H1 (cell line): ENCODE measurements around the gene NFIA. TPM values are rescaled to one million over a fixed set of nuclear protein-coding genes. Genes with fewer than 3 reads are reported as not detected.

Experiments
- CTCF ChIA-PET: fragments of 300-600 bp; sonication (Branson Sonifier 250); formaldehyde crosslinking; loops from one replicate; lab custom pipeline; 2021; ENCODE audit not compliant: partially characterized antibody; lab: Charles Lee
- POLR2A ChIA-PET: fragments of 300-600 bp; sonication (Branson Sonifier 250); formaldehyde crosslinking; loops from one replicate; lab custom pipeline; 2021; ENCODE audit warnings: inconsistent platforms; ENCODE audit not compliant: partially characterized antibody; lab: Charles Lee
- DNase-seq, 2 experiments: peaks; one replicate each; pipeline versions ENCODE4 v3.0.0 to v3.0.0-alpha.2; 2010 to 2022; ENCODE audit warnings: low spot score in 2 of 2, low read depth in 1 of 2, mixed read lengths in 1 of 2
- FAIRE-seq: peaks from 2 replicates; lab custom pipeline; 2011; peaks lifted over from hg19 to GRCh38; lab: Jason Lieb, UNC
- H2AFZ ChIP-seq: 2 replicates; pipeline ENCODE4 v1.8.1; 2012; ENCODE audit warnings: low read length, inconsistent platforms
- H2AK5ac ChIP-seq: 2 replicates; pipeline ENCODE4 v1.6.1; 2013; ENCODE audit warnings: low read depth, low read length
- H2BK120ac ChIP-seq: replicated peaks from 2 replicates; pipeline ENCODE3; 2013; ENCODE audit warnings: low read depth, low read length, inconsistent platforms
- H2BK12ac ChIP-seq: 2 replicates; pipeline ENCODE4 v1.6.1; 2013; ENCODE audit warnings: low read depth, low read length
- H2BK15ac ChIP-seq: 2 replicates; pipeline ENCODE4 v1.6.1; 2013; ENCODE audit warnings: low read length
- H2BK20ac ChIP-seq: 2 replicates; pipeline ENCODE4 v1.6.1; 2013; ENCODE audit warnings: low read length
- H2BK5ac ChIP-seq: 2 replicates; pipeline ENCODE4 v1.6.1; 2013; ENCODE audit warnings: low read depth, low read length
- H3K14ac ChIP-seq: 2 replicates; pipeline ENCODE4 v1.6.1; 2013; ENCODE audit warnings: inconsistent platforms; ENCODE audit not compliant: insufficient read length
- H3K18ac ChIP-seq: 2 replicates; pipeline ENCODE4 v1.6.1; 2013; ENCODE audit warnings: low read length; ENCODE audit errors: extremely low read depth
- H3K23ac ChIP-seq: 2 replicates; pipeline ENCODE4 v1.6.1; 2013; ENCODE audit warnings: inconsistent platforms; ENCODE audit not compliant: insufficient read length
- H3K23me2 ChIP-seq: 2 replicates; pipeline ENCODE4 v1.6.1; 2013; ENCODE audit warnings: low read depth, low read length
- H3K27ac ChIP-seq: 2 replicates; pipeline ENCODE4 v1.6.1; 2011; ENCODE audit warnings: low read depth, low read length, inconsistent platforms
- H3K27me3 ChIP-seq, 4 experiments: replicated peaks in 1 of 4; 1 replicate in 1 of 4; 2 replicates in 3 of 4; pipeline versions ENCODE4 v1.6.1 to v1.8.1; 2011 to 2013; ENCODE audit warnings: low read length in 3 of 4, mild to moderate bottlenecking in 3 of 4, inconsistent platforms in 2 of 4, mixed read lengths in 2 of 4, moderate library complexity in 1 of 4; ENCODE audit not compliant: control insufficient read depth in 3 of 4, insufficient read depth in 3 of 4; ENCODE audit errors: extremely low read depth in 1 of 4
- H3K36me3 ChIP-seq, 4 experiments: 2 replicates each; pipeline versions ENCODE4 v1.6.1 to v1.8.1; 2011 to 2013; ENCODE audit warnings: mild to moderate bottlenecking in 4 of 4, low read length in 3 of 4, moderate library complexity in 2 of 4, control low read depth in 1 of 4, inconsistent platforms in 1 of 4; ENCODE audit not compliant: insufficient read depth in 4 of 4, control insufficient read depth in 2 of 4
- H3K4ac ChIP-seq: replicated peaks from 2 replicates; pipeline ENCODE3; 2013; ENCODE audit warnings: low read length, low read depth, mixed read lengths, inconsistent platforms; ENCODE audit not compliant: insufficient read length
- H3K4me1 ChIP-seq, 4 experiments: replicated peaks in 1 of 4; 1 replicate in 1 of 4; 2 replicates in 3 of 4; pipeline versions ENCODE4 v1.6.1 to v1.8.1; 2011 to 2013; ENCODE audit warnings: low read length in 3 of 4, inconsistent platforms in 2 of 4, mixed read lengths in 1 of 4; ENCODE audit not compliant: insufficient read depth in 4 of 4, control insufficient read depth in 3 of 4
- H3K4me2 ChIP-seq, 2 experiments: 2 replicates each; pipeline versions ENCODE4 v1.6.1 to v1.8.1; 2011 to 2013; ENCODE audit warnings: low read depth in 2 of 2, low read length in 2 of 2, control low read depth in 1 of 2, inconsistent platforms in 1 of 2, mild to moderate bottlenecking in 1 of 2; ENCODE audit not compliant: insufficient read depth in 1 of 2
- H3K4me3 ChIP-seq, 4 experiments: fragments of 200-600, 300-600 bp in 1 of 4; sonication (generic), shearing (Covaris generic), sonication (Bioruptor Twin) in 1 of 4; 2 replicates each; pipeline versions ENCODE4 v1.5.1 to v1.8.1; 2011 to 2016; ENCODE audit warnings: low read length in 4 of 4, low read depth in 3 of 4, control low read depth in 2 of 4, inconsistent platforms in 2 of 4, mild to moderate bottlenecking in 2 of 4, mixed read lengths in 1 of 4, moderate library complexity in 1 of 4; ENCODE audit not compliant: insufficient read depth in 2 of 4; ENCODE audit errors: extremely low read depth in 1 of 4
- H3K56ac ChIP-seq: replicated peaks from 2 replicates; pipeline ENCODE3; 2013; ENCODE audit warnings: low read depth, mild to moderate bottlenecking, mixed read lengths, low read length, inconsistent platforms; ENCODE audit not compliant: insufficient read length
- H3K79me1 ChIP-seq: 2 replicates; pipeline ENCODE4 v1.6.1; 2013; ENCODE audit warnings: low read depth, low read length, control low read depth
- H3K79me2 ChIP-seq, 2 experiments: 2 replicates each; pipeline versions ENCODE4 v1.6.1 to v1.8.1; 2012 to 2013; ENCODE audit warnings: low read length in 2 of 2, mild to moderate bottlenecking in 2 of 2, inconsistent platforms in 1 of 2; ENCODE audit not compliant: insufficient read depth in 2 of 2, control insufficient read depth in 1 of 2
- H3K9ac ChIP-seq, 4 experiments: replicated peaks in 1 of 4; 1 replicate in 1 of 4; 2 replicates in 3 of 4; pipeline versions ENCODE4 v1.6.1 to v1.8.1; 2011 to 2013; ENCODE audit warnings: low read depth in 3 of 4, low read length in 3 of 4, control low read depth in 2 of 4, mild to moderate bottlenecking in 2 of 4, moderate library complexity in 2 of 4, inconsistent platforms in 1 of 4; ENCODE audit errors: extremely low read depth in 1 of 4
- H3K9me3 ChIP-seq, 2 experiments: 2 replicates each; pipeline versions ENCODE4 v1.6.1 to v1.8.1; 2012 to 2013; ENCODE audit warnings: mild to moderate bottlenecking in 2 of 2, moderate library complexity in 2 of 2, control low read depth in 1 of 2, inconsistent platforms in 1 of 2, low read depth in 1 of 2, low read length in 1 of 2, mixed read lengths in 1 of 2; ENCODE audit not compliant: insufficient read depth in 2 of 2
- H4K20me1 ChIP-seq, 2 experiments: replicated peaks in 1 of 2; 2 replicates each; pipeline versions ENCODE3 to v1.8.1; 2011 to 2013; ENCODE audit warnings: inconsistent platforms in 2 of 2, low read length in 2 of 2, mild to moderate bottlenecking in 1 of 2; ENCODE audit not compliant: insufficient read depth in 2 of 2, control insufficient read depth in 1 of 2
- H4K5ac ChIP-seq: 2 replicates; pipeline ENCODE4 v1.6.1; 2013; ENCODE audit warnings: low read length, low read depth, mixed read lengths, inconsistent platforms; ENCODE audit not compliant: insufficient read length
- H4K8ac ChIP-seq: 2 replicates; pipeline ENCODE4 v1.8.0; 2013; ENCODE audit warnings: mild to moderate bottlenecking, moderate library complexity, low read length, inconsistent platforms; ENCODE audit not compliant: insufficient read depth; ENCODE audit errors: extremely low read depth
- H4K91ac ChIP-seq: replicated peaks from 2 replicates; pipeline ENCODE3; 2013; ENCODE audit warnings: low read length, mixed read lengths, inconsistent platforms; ENCODE audit not compliant: insufficient read length
- BACH1 ChIP-seq: IDR thresholded peaks from 2 replicates; pipeline ENCODE4 v1.6.1; 2012; ENCODE audit warnings: low read length, improper control_type of control experiment
- CHD2 ChIP-seq: IDR thresholded peaks from 2 replicates; pipeline ENCODE4 v1.6.1; 2012; ENCODE audit warnings: low read length, improper control_type of control experiment
- HDAC6 ChIP-seq: IDR thresholded peaks from one replicate; pipeline ENCODE4 v1.7.1; 2012; ENCODE audit warnings: low read depth, mild to moderate bottlenecking, inconsistent platforms, low read length, moderate library complexity
- NRF1 ChIP-seq: IDR thresholded peaks from 2 replicates; pipeline ENCODE4 v1.6.1; 2011; ENCODE audit warnings: mild to moderate bottlenecking, low read depth, low read length, improper control_type of control experiment
- POLR2AphosphoS5 ChIP-seq: IDR thresholded peaks from 2 replicates; pipeline ENCODE4 v1.6.1; 2011; ENCODE audit warnings: low read depth, low read length
- RAD21 ChIP-seq, 2 experiments: IDR thresholded peaks in 1 of 2; conservative IDR thresholded peaks in 1 of 2; 2 replicates each; pipeline ENCODE4 v1.6.1; 2011; ENCODE audit warnings: low read depth in 2 of 2, low read length in 2 of 2, improper control_type of control experiment in 1 of 2, inconsistent platforms in 1 of 2, mild to moderate bottlenecking in 1 of 2, moderate library complexity in 1 of 2
- RNF2 ChIP-seq: fragments of 200-900, 300-1000 bp; sonication (generic); IDR thresholded peaks from 2 replicates; pipeline ENCODE4 v1.7.1; 2016; ENCODE audit warnings: borderline replicate concordance, low read depth, mild to moderate bottlenecking, antibody characterized with exemption, low read length; ENCODE audit not compliant: poor library complexity, severe bottlenecking; ENCODE audit errors: missing control alignments
- RXRA ChIP-seq: IDR thresholded peaks from 2 replicates; pipeline ENCODE4 v1.6.1; 2011; ENCODE audit warnings: low read depth, mild to moderate bottlenecking, low read length, moderate library complexity; ENCODE audit not compliant: insufficient read depth
- TAF1 ChIP-seq: IDR thresholded peaks from 2 replicates; pipeline ENCODE4 v1.6.1; 2011; ENCODE audit warnings: mild to moderate bottlenecking, low read depth, low read length
- YY1 ChIP-seq: IDR thresholded peaks from 2 replicates; pipeline ENCODE4 v1.6.1; 2011; ENCODE audit warnings: low read depth, mild to moderate bottlenecking, low read length
- WGBS, 2 experiments: shearing (Covaris generic) in 1 of 2; methylation state at CpG; one replicate each; pipeline versions ENCODE4 v1.1.6 to v1.1.7; 2013 to 2015; ENCODE audit warnings: low lambda C conversion rate in 2 of 2, mixed read lengths in 2 of 2, inconsistent platforms in 1 of 2, low coverage in 1 of 2, missing lambda C conversion rate in 1 of 2; ENCODE audit not compliant: insufficient replicate concordance in 2 of 2, insufficient coverage in 1 of 2, insufficient read length in 1 of 2; ENCODE audit errors: extremely low coverage in 1 of 2, missing lambda C conversion rate in 1 of 2; 5-methylcytosine and 5-hydroxymethylcytosine counted together
- polyA plus RNA-seq, 7 experiments: library from polyadenylated mRNA; depleted of rRNA in 3 of 7; stranded (reverse) in 5 of 7; unstranded in 2 of 7; fragments of >200 nt in 5 of 7; fragments of 200-250 nt in 2 of 7; gene quantifications; 1 replicate in 5 of 7; 2 replicates in 1 of 7; 4 replicates in 1 of 7; pipeline versions ENCODE4 v1.2.1 to v1.2.3, GENCODE V29; 2011 to 2013; ENCODE audit warnings: missing spikeins in 2 of 7, mixed read lengths in 2 of 7
- total RNA-seq: library from RNA; stranded (reverse); fragmentation: NEBNext Ultra II Directional; extraction: Animal tissue kit (Norgen Biotek cat#: 25700); gene quantifications from 2 replicates; pipeline ENCODE4 v1.2.1, GENCODE V29; 2021
- TF ChIP-seq, protein P1 (sequence below): IDR thresholded peaks from 2 replicates; pipeline ENCODE4 v1.6.1; 2011; ENCODE audit warnings: low read depth, mild to moderate bottlenecking, low read length; ENCODE audit not compliant: insufficient read depth

NFIA gene
- total and polyA plus RNA-seq, 2 of the 8 experiments (the other 6 are each of a cell fraction or from before 2014, with no cell fraction given), result 1.8 to 2.3 TPM

DNA sequence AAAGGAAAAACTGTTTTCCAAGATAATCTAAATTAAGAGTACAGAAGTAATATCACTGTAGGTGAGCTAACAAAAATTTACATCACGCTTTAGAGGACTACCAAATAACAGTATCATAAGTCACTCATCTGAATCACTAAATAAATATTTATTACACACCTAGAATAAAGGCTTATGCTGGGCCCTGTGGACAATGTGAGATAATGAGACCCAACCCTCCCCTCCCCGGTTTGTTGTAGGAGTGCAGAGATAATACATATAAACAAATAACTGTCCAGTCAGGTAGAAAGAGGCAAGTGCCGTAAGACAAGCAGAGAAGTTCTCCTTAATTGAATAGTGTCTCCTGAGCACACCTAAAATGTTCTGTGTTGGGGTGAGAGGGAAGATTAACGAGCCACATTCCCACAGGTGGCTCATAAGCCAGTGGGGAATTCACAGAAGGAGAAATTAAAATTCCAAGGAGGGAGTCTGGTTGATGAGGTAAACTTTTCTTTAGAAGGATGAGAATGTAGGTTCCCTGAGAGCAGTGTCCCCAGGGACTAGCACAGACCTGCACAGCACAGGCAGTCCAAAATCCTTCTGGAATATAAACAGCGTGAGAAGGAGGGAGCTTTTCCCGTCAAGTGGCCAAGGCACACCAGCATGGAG, 241.4 kb downstream of the NFIA start:
- Histone ChIP-seq H3K79me2 (no peaks in the 10 kb centered on the region), H3K56ac (no peak overlapping the region), H4K91ac (no peak overlapping the region), H3K79me1 (no peaks in the 10 kb centered on the region), H2BK20ac (no peak overlapping the region), H3K23ac (no peak overlapping the region), H4K8ac (no peak overlapping the region), H2BK120ac (no peak overlapping the region), H3K4me2 (no peak overlapping the region), H3K36me3 (no peaks in the 10 kb centered on the region), H4K5ac (no peak overlapping the region), H3K14ac (no peak overlapping the region), H3K18ac (no peak overlapping the region), H3K27me3 (no peaks in the 10 kb centered on the region), H2AK5ac (no peak overlapping the region), H2AFZ (no peak overlapping the region), H3K4ac (no peak overlapping the region), H3K4me3 (no peak overlapping the region), H3K9ac (no peak overlapping the region), H2BK12ac (no peak overlapping the region), H3K4me1 (peaks cover 0 to 7% (median 4%) of the 10 kb centered on the region in 4 experiments; a peak in 5 of 7 replicates), H3K23me2 (no peaks in the 10 kb centered on the region), H3K27ac (no peak overlapping the region), H2BK5ac (no peak overlapping the region), H3K9me3 (no peaks in the 10 kb centered on the region), H4K20me1 (no peaks in the 10 kb centered on the region), H2BK15ac (no peak overlapping the region)
- DNase-seq, result no peak
- ChIA-PET CTCF (interaction anchor here (0.9 kb wide), 1 partner anchor 12 kb away, joined by 3 read pairs; no protein-coding TSS in a partner anchor), POLR2A (no interaction called here)
- no peak for FAIRE-seq
- TF ChIP-seq BACH1 (no peak), CHD2 (no peak), HDAC6 (no peak), TAF1 (no peak), POLR2AphosphoS5 (no peak), NRF1 (no peak), YY1 (no peak), RXRA (no peak), RAD21 (IDR thresholded peaks at IDR 0.05 in 1 of 2, conservative IDR thresholded peaks at IDR 0.05 in 1 of 2; ENCODE audit: low read depth in 2 of 2, low read length in 2 of 2) (no peak), RNF2 (no peak)
- TF ChIP-seq, protein P1, sequence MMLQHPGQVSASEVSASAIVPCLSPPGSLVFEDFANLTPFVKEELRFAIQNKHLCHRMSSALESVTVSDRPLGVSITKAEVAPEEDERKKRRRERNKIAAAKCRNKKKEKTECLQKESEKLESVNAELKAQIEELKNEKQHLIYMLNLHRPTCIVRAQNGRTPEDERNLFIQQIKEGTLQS, result no peak
- 89% methylated on average over 6 of the region's 6 CpGs; no CpG with 5 or more reads in 1 of the 2 experiments for WGBS, 2 experiments
